Subcutaneous abdominal adipose tissue (tissue), 5 donors: ENCODE data around the gene NCK1.

Source experiments
- H3K27ac ChIP-seq: one replicate; pipeline ENCODE4 v1.7.0; 2013; ENCODE audit warnings: low read depth, mild to moderate bottlenecking, inconsistent platforms, low read length, moderate library complexity
- H3K27me3 ChIP-seq, 5 donors: one replicate each; pipeline ENCODE4 v1.7.0; 2013; ENCODE audit warnings: low read length in 5 of 5, inconsistent platforms in 1 of 5; ENCODE audit not compliant: control insufficient read depth in 5 of 5, insufficient read depth in 4 of 5
- H3K36me3 ChIP-seq, 5 donors: one replicate each; pipeline ENCODE4 v1.7.0; 2013; ENCODE audit warnings: low read length in 5 of 5; ENCODE audit not compliant: control insufficient read depth in 5 of 5, insufficient read depth in 5 of 5
- H3K4me1 ChIP-seq, 5 donors: one replicate each; pipeline ENCODE4 v1.7.0; 2013; ENCODE audit warnings: low read length in 5 of 5, mild to moderate bottlenecking in 3 of 5, moderate library complexity in 1 of 5; ENCODE audit not compliant: control insufficient read depth in 5 of 5, insufficient read depth in 5 of 5
- H3K4me3 ChIP-seq, 5 donors: one replicate each; pipeline ENCODE4 v1.7.0; 2013; ENCODE audit warnings: low read length in 5 of 5, low read depth in 1 of 5
- H3K9ac ChIP-seq, 5 donors: one replicate each; pipeline ENCODE4 v1.7.0; 2013; ENCODE audit warnings: low read length in 5 of 5, mild to moderate bottlenecking in 4 of 5, moderate library complexity in 3 of 5
- H3K9me3 ChIP-seq, 5 donors: one replicate each; pipeline ENCODE4 v1.7.0; 2013; ENCODE audit warnings: low read length in 5 of 5; ENCODE audit not compliant: control insufficient read depth in 5 of 5
- donor health status: healthy.
- donor health status: healthy.
- donor health status: healthy.
- donor health status: healthy.
- donor health status: healthy.

NCK1 gene

DNA sequence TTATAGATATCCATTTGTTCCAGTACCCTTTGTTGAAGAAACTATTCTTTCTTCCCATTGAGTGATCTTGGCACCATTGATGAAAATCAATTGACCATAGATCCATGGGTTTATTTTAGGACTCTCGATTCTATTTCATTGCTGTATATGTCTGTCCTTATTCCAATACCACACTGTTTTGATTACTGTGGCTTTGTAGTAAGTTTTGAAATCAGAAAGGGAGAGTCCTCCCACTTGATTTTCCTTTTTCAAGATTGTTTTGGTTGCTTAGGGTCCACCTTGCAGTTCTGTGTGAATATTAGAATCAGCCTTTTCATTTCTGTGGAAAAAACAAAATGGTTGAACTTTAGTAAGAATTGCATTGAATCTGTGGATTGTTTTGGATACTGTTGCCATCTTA lies 75.2 kb downstream of the NCK1 start:
- H3K4me3 ChIP-seq = no peak overlapping the region
- H3K27me3 ChIP-seq = no peaks in the 10 kb centered on the region
- H3K4me1 ChIP-seq = peaks cover 2 to 35% (median 26%) of the 10 kb centered on the region in 5 donors
- H3K9me3 ChIP-seq = peaks cover 0 to 4% (median 0%) of the 10 kb centered on the region in 5 donors
- H3K27ac ChIP-seq = no peak overlapping the region
- H3K9ac ChIP-seq = no peak overlapping the region
- peaks cover 2 to 9% (median 5%) of the 10 kb centered on the region in 5 donors for H3K36me3 ChIP-seq

DNA sequence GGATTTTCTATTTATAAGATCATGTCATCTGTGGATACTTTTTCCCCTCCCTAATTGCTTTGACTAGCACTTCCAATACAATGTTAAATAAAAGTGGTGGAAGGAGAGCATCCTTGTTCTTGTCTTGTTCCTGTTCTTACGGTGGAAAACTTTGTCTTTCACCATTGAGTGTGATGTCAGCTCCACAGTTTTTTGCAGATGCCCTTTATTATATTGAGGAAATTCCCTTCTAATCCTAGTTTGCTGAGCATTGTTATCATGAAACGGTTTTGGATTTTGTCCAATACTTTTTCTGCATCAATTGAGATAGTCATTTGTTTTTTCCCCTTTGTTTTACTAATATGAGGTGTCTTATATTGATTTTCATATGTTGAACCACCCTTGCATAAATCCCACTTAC lies 75.8 kb downstream of the NCK1 start:
- Histone ChIP-seq H3K36me3 (peaks cover 2 to 9% (median 5%) of the 10 kb centered on the region in 5 donors), H3K9me3 (peaks cover 0 to 4% (median 0%) of the 10 kb centered on the region in 5 donors), H3K27me3 (no peaks in the 10 kb centered on the region), H3K27ac (no peak overlapping the region), H3K9ac (no peak overlapping the region), H3K4me1 (peaks cover 0 to 34% (median 26%) of the 10 kb centered on the region in 5 donors), H3K4me3 (no peak overlapping the region)

- Histone ChIP-seq H3K9ac (no peak overlapping the region), H3K9me3 (peaks cover 0 to 4% (median 0%) of the 10 kb centered on the region in 5 donors), H3K4me1 (peaks cover 0 to 34% (median 26%) of the 10 kb centered on the region in 5 donors), H3K36me3 (peaks cover 2 to 9% (median 5%) of the 10 kb centered on the region in 5 donors), H3K27me3 (no peaks in the 10 kb centered on the region), H3K27ac (peak overlapping the region; percentile 4), H3K4me3 (no peak overlapping the region)
Observed at GRCh38 chr3:136938334-136938733, 76.3 kb downstream of the NCK1 start.

DNA sequence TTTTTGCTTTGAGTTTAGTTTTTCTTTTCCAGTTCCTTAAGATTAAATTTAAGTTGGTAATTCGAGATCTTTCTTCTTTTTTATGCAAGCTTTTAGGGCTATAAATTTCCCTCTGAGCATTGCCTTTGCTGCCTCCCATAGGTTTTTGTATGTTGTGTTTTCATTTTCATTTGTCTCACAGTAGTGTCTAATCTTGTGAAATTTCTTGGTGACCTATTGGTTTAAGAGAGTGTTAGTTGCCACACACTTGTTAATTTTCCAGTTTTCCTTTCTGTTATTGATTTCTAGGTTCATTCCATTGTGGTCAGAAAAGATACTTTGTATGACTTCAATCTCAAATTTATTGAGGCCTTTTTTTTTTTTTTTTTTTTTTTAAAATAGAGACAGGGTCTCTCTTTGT lies 77.5 kb downstream of the NCK1 start:
- Histone ChIP-seq H3K9me3 (peaks cover 0 to 4% (median 0%) of the 10 kb centered on the region in 5 donors), H3K36me3 (peaks cover 2 to 9% (median 5%) of the 10 kb centered on the region in 5 donors), H3K27me3 (no peaks in the 10 kb centered on the region), H3K4me3 (no peak overlapping the region), H3K4me1 (peaks cover 0 to 42% (median 33%) of the 10 kb centered on the region in 5 donors), H3K27ac (peak overlapping the region; percentile 4), H3K9ac (no peak overlapping the region)

- H3K27ac ChIP-seq = peak overlapping the region; percentile 70
- H3K36me3 ChIP-seq = peaks cover 7 to 12% (median 9%) of the 10 kb centered on the region in 5 donors
- H3K4me3 ChIP-seq = peak overlapping the region in 1 of 5 donors; percentile 34
- H3K4me1 ChIP-seq = peaks cover 0 to 44% (median 35%) of the 10 kb centered on the region in 5 donors
- H3K9ac ChIP-seq = no peak overlapping the region
- no peaks in the 10 kb centered on the region for H3K27me3 ChIP-seq
- H3K9me3 ChIP-seq = no peaks in the 10 kb centered on the region
Observed at GRCh38 chr3:136942803-136943202, 80.8 kb downstream of the NCK1 start.

DNA sequence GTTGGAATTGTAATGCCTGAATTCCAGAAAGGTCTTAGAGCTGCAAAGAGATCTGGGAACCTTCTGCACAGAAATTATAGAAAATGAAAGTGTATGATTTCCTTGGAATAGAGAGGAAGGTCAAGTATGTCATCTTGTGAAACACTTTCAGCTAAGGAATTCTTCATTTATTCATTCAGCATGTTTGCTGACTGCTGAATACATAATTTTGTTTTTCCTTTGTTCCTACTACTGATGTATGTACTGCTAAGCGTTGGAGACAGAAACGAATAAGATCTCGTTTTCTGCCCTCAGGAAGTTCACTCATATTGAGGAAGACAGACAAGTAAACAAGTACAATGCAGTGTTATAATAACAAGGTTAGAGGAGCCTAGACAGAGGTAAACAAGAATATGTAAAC lies 81.4 kb downstream of the NCK1 start:
- Histone ChIP-seq H3K27ac (peak overlapping the region; percentile 70), H3K27me3 (no peaks in the 10 kb centered on the region), H3K9ac (peak overlapping the region in 4 of 5 donors; percentile 12 to 56 (median 32)), H3K4me1 (peaks cover 0 to 39% (median 30%) of the 10 kb centered on the region in 5 donors), H3K9me3 (no peaks in the 10 kb centered on the region), H3K36me3 (peaks cover 10 to 14% (median 12%) of the 10 kb centered on the region in 5 donors), H3K4me3 (peak overlapping the region in 3 of 5 donors; percentile 27 to 34 (median 31))

DNA sequence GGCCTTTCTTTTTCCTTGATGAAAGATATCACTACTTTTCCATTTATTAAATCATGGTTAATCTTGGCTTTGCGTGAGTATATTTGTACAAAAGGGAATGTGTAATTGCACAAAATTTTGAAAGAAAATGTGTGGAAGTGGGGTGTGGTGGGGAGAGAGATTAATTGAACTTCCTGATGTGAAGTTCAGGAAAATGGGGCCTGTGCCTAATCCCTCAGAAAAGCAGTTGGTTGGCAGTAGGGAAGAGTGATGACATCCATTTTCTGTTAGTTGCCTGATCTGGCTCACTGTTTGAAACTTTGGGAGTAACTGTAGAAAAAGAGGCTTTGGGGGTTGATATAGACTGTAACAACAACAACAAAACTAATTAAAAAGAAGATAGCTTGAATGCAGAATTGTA lies 85.0 kb downstream of the NCK1 start:
- Histone ChIP-seq H3K27me3 (no peaks in the 10 kb centered on the region), H3K4me3 (no peak overlapping the region), H3K36me3 (peaks cover 11 to 15% (median 12%) of the 10 kb centered on the region in 5 donors), H3K27ac (no peak overlapping the region), H3K4me1 (peaks cover 0 to 36% (median 21%) of the 10 kb centered on the region in 5 donors), H3K9me3 (no peaks in the 10 kb centered on the region), H3K9ac (no peak overlapping the region)

- no peaks in the 10 kb centered on the region for H3K9me3 ChIP-seq
- no peak overlapping the region for H3K4me3 ChIP-seq
- peaks cover 11 to 15% (median 12%) of the 10 kb centered on the region in 5 donors for H3K36me3 ChIP-seq
- peaks cover 0 to 32% (median 20%) of the 10 kb centered on the region in 5 donors for H3K4me1 ChIP-seq
- no peaks in the 10 kb centered on the region for H3K27me3 ChIP-seq
- no peak overlapping the region for H3K27ac ChIP-seq
- no peak overlapping the region for H3K9ac ChIP-seq
Observed at GRCh38 chr3:136947477-136947876, 85.5 kb downstream of the NCK1 start.

GRCh38 chr3:136949146-136949545 lies 87.1 kb downstream of the NCK1 start:
- Histone ChIP-seq H3K4me1 (peaks cover 0 to 17% (median 6%) of the 10 kb centered on the region in 5 donors), H3K4me3 (no peak overlapping the region), H3K9ac (no peak overlapping the region), H3K27ac (no peak overlapping the region), H3K36me3 (peaks cover 11 to 15% (median 12%) of the 10 kb centered on the region in 5 donors), H3K27me3 (no peaks in the 10 kb centered on the region), H3K9me3 (no peaks in the 10 kb centered on the region)

DNA sequence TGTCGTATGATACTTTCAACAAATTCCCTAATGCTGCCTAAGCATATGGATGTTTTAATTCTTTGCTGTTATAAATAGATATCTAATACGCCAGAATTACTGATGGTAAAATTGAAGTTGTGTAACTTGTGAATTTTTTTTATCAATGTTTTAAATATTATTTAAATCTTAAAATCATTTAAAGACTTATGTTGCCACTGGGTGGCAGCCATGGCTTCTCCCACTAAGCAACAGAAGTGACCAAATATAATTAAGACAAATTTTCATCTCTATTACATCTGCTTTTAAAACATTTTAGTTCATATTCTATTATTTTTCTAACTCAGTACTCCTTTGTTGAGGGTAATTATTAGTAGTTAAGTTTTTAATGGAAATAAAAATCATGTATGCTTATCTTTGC lies 87.7 kb downstream of the NCK1 start:
- Histone ChIP-seq H3K27ac (no peak overlapping the region), H3K27me3 (no peaks in the 10 kb centered on the region)

More for the DNA sequence above, 87.7 kb downstream of the NCK1 start:
- H3K36me3 ChIP-seq = peaks cover 11 to 15% (median 12%) of the 10 kb centered on the region in 5 donors
- H3K4me1 ChIP-seq = peaks cover 0 to 18% (median 7%) of the 10 kb centered on the region in 5 donors
- H3K4me3 ChIP-seq = no peak overlapping the region
- no peak overlapping the region for H3K9ac ChIP-seq
- no peaks in the 10 kb centered on the region for H3K9me3 ChIP-seq
